Stimulated activated CD4-positive, alpha-beta T cell treated with anti-CD3 and anti-CD28 coated beads, Interleukin-1b, Interleukin-23, amount 100 ng/mL, for 24 hours (primary cell): Measurements from ENCODE around the gene ALDH3A1.

Source experiments
- DNase-seq, 4 experiments: peaks; one replicate each; pipeline ENCODE4 v3.0.0-alpha.2; 2020; ENCODE audit warnings: low read depth in 4 of 4, low spot score in 1 of 4

The ALDH3A1 gene

DNA sequence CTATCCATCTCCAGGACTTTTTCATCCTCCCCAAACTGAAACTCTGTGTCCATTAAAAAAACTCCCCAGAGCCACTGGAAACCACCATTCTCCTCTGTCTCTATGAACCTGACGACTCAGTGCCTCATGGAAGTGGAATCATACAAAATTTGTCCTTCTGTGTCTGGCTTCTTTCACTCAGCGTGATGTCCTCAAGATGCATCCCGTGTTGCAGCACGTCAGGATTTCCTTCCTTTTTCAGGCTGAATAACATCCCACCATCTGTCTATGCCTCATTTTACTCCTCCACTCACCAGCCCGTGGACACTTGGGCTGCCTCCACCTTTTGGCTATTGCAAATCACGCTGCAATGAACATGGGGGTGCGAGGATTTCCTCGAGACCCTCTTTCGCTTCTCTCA lies 12.6 kb upstream of the ALDH3A1 start:
- DNase-seq = no peak

DNA sequence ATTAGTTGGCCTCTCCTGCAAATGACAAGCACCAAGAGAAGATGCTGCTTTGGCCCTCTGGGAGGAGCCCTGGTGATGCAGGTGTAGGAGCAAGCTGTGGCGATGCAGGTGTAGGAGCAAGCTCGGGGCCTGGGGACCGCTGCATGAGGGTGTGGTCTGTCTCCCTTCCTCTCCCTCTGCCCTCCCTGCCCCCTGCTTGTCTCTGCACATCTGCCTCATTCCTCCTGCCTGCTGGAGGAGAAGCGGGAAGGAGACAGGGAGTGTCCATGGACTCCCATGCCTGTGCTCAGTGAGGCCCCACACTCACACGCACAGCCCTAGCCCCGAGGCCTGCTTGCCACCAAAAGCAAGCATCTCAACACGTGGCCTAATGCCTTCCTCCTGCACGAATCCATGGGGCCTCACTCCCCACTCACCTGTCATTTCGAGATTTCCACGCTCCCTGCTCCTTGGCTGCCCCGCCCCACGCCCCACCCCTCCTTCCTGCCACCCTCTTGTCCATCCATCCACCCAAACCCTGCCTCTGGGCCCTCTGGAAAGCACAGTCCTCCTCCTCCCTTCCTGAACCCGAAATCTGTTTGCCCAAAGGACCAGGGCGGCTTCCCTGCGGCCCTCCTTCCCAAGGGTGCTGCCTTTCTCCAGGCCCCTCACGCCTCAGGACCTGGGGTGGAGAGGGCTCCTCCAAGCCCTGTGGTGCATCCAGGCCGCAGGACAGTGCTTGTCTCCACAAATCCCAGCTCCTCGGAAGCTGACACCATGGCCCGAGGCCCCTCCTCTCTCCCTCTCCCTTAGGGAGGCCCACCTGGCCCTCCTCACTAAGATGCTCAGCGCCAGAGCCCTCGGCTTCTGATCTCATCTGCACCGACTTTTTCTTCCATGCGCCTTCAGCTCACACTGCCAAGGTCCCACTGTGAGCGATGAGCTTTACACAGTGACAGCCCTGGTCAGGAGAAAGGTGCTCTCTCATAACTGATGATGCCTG lies 11.8 kb upstream of the ALDH3A1 start:
- DNase-seq = no peak

DNA sequence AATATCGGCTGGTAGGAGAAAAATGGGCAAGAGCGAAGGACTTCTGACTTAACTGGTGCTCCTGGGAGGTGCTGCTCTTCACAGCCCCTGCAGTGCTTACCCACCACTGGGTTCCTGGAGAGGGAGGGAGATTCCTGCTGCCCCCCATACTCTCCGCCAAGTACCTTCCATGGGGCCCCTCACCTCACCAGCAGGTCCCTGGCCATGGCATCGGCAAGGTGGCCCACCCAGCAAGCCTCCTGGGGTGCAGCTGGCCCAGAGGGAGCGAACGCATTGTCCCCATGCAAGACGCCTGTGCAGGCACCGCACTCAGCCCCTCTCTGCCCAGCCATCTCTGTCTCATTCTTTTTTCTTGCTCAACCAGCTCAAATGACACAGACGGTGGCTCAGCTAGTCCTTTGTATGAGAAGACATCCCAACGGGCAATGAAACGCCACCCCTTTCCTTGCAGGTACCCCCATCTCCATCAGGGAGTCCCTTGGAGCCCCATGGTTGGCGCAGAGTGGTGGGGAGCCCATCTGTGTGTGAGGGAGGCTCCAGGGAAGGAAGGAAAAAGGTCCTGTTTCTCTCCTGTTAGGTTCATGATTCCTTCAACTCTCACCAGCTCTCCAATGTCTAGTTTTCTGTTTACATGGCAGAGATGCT lies 9.6 kb upstream of the ALDH3A1 start:
- no peak for DNase-seq

DNA sequence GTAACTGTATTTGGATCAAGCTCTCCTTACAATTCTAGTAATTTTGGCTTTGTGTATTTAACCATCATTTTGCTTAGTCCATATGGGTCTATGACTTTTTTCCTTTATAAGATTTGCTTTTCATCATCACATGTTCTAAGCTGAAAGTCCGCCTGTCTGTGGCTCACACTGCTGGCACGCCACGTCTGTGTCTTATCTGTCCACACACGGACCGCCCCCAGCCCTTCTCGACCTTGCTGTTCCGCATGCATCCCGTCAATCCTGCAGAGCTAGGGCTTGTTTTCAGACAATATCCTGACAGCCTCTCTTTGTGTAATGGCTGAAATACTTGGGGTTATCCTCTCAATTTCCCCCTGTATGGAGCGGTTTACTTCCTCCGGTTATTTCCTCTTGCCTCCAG lies 8.4 kb upstream of the ALDH3A1 start:
- DNase-seq = no peak

DNA sequence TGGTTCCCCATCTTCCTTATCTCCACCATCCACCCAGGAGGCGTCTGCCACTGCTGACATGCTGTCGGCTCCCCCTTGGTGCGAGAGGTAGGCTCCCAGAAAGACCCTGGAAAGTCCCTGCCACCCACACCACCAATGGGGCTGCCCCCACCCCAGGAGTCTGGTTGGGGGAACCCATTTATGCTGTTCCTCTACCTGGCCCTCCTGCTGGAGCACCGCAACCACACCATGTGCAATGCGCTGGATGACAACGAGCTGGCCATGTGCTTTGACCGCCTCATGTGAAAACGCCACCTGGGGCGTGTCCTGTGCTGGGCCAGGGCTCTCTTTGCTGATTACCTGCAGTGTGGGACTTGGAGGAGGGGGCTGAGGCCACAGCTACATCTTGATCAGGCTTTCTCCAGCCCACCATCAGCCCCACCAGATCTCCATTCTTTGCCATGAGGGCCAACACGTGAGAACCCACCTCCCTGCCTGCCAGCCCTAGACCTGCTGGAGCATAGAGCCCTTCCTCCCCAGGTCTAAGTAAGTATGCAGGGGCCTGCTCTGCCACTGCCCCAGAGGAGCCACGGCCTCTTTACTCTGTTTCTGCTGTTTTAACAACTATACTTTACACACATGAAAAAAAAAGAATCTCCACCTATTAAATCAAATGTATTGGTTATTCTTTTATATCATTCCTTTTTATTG lies 7.9 kb upstream of the ALDH3A1 start:
- no peak for DNase-seq

DNA sequence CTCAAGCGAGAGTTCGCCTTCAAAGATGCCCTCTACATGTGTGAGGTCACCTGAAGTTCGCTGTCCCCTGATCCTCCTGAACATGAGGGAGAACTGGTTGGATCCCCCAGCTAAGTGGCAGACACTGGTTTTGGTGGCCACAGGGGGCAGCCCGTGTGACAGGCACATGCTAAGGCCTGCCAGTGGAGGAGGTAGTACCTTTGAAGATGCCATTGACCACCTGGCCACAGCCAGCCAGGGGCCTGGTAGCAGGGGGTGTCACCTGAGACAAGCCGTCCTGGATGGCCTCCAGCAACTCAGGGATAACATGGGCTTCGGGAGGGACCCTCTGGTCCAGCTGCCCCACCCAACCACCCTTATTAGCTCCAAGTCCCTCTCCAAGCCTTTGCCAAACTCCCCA lies 7.3 kb upstream of the ALDH3A1 start:
- DNase-seq = no peak

DNA sequence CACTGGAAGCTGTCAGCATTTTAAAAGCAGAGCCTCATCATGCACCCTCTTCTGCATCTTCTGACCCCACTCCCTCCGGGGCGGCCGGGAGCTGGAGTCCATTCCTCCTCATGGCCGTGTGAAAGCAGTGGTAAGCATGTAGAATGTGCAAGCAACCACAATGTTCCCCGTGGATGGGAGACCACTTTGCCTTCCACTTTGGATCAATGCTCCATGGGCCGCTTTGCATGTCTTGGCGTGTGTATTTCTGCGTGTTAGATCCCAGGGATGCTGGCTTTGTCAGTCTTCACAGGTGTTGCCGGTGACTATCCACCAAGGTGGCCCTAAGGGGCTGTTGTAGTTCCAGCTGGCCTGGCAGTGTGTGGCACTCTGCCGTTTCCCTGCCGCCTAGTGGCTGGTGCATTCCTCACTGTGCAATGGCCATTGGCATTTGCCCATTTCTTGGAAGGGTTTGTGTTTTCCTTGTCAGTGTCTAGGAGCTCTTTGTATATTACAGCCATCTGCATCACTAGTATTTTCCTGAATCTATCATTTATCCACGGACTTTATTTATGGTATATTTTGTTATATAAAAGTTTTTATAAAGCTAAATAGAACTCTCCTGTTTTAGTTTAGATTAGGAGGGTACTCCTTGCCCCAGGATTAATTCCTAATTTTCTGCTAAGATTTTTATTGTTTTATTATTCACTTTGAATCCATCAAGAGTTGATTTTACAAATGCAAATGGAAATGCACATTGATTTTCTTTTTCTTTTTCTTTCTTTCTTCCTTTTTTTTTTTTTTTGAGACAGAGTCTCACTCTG lies 5.8 kb upstream of the ALDH3A1 start:
- DNase-seq = no peak

DNA sequence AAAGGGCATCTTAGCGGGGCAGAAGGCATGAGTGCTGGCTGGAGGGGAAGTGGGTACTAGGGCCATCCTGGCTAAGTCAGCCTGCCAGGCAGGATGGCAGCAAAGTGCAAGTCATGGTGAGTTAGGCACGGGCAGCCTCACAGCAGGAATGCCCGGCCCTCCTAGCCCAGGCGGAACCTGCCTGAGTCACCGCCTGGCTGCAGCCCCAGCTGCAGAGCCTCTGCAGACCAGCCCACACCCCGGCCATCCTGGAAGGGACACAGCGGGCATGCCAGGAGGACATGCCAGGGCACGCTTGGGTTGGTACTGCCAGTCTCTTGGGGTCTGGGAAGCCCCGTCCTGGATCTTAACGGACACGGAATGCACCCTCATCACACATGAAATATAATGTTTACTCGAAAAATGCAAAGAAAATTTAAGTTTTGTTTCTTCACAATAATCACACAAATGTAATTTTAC lies 5.0 kb upstream of the ALDH3A1 start:
- no peak for DNase-seq

DNA sequence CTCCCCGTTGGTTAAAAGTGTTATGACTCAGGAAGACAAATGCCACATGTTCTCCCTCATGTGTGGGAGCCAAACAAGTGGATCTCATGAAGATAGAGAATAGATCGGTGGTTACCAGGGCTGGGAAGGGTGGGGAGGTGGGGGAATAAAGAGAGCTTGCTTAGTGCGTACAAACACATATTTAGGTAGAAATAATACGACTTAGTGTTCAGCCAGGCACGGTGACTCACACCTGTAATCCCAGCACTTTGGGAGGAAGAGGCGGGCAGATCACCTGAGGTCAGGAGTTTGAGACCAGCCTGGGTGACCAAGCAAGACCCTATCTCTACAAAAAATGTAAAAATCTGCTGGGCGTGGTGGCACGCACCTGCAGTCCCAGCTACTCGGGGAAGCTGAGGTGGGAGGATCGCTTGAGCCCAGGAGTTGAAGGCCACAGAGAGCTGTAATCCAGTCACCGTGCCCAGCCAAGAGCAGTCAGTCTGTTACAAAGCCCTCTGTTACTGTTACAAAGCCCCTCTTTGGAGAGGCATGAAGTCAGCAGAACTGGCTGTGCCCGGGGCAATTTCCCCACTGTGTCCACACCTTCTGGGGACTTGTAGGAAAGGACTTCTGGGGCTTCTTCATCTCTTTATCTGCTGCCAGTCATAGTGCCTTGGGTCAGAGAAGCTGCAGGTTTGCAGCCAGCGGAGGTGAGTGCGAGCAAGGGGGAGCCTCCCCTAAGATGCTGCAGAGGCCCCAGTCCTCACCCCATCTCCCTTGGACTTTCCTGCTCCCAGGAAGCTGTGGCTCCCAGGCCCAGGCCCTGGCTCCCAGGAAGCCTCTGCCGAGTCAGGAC lies 4.3 kb upstream of the ALDH3A1 start:
- no peak for DNase-seq

DNA sequence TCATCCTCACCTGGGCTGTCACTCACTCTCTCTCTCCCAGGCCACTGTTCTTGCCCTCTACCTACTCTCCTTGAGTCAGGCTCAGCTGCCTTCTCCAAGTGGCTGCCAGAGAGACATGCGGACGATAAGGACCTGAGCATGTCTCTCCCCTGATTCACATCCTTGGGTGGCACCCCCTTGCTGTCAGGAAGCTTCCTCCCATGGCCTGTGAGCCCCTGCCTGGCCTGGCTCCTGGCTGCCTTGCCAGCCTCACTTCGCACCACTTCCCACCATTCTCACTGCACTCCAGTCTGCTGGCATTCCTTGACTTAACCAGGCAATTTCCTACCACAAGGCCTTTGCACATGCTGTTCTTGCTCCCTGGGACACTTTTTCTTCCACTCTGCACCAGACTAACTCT lies 2.7 kb upstream of the ALDH3A1 start:
- DNase-seq = no peak

DNA sequence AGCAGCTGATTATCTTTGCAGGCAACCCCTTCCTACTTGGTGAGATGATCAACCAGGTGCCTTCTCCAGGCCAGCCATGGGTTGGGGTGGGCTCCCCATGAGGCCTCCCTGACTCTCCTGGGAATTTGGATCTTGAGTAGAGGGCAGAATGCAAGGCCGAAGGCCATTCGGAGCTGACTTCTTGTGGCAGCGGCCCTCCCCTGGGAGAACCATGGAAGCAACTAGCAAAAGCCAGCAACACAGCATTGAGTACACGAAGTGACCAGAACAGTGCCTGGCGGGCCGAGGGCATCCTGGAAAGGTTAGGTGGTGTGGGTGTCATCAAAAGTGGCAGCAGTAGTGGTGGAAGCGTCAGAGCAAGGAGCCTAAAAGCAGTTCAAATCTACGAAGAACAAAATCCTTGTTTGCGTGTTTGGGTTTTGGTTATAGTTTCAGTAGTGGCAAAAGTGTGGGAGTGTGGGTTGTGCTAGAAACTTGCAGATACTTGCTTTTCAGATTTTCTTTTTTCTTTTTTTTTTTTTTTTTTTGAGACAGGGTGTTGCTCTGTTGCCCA lies 2.0 kb upstream of the ALDH3A1 start:
- no peak for DNase-seq

DNA sequence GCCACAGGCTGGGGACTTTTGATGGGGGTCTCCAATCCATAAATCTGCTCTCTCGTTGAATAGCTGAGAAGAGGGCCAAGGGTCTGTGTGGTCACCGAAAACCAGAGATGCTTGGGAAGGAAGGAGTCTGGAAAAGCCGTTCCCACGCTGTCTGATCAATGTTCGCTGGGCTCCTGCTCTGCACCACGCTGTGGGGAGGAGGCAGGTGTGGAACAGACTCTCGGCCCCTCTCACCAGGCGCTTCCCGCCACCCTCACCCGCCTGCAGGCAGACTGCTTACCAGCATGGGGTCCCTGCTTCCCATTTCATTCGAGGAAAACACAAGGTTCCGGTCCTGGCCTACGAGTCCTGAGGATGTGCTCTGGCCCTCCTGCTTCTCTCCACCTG lies 702 bp upstream of the ALDH3A1 start:
- no peak for DNase-seq

DNA sequence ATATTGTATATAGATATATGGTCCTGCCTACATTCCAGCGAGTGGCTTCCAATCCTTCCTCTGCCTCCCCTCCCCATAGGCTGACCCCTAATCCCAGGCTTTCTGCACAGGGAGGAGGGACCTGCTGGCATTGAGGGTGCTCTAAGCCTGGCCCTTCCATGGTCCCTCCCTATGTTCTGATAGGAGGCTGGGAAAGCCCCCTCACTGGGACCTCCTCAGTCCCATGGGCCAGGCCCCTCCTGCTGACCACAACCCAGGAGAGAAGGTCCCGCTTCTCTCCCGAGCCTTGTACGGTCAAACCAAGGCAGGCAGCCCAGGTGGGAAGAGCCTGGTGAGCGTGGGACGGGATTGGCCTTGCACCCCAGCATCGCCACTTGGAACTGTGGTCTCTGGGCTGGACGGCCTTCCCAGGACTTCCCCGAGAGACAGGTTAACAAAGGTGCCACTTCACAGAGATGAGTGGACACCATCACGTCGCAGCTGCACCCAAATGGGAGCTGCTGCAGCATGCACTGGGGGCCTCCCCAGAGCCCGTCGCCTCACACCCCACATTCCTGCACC lies 859 bp downstream of the ALDH3A1 start:
- DNase-seq = no peak

DNA sequence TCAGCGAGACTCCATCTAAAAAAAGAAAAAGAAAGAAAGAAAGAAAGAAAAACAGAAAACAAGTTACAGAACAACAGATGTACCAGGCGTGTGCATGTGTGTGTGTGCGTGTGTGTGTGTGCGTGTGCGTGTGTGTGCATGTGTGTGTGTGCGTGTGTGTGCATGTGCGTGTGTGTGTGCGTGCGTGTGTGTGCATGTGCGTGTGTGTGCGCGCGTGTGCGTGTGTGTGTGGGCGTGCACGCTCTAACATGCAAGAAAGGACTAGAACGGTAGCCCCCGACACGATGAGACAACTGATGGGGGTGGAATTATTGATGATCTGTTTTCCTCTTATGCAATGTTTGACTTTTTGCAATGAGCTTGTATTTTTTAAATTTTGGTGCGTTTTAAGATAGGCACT lies 1.6 kb downstream of the ALDH3A1 start:
- no peak for DNase-seq

DNA sequence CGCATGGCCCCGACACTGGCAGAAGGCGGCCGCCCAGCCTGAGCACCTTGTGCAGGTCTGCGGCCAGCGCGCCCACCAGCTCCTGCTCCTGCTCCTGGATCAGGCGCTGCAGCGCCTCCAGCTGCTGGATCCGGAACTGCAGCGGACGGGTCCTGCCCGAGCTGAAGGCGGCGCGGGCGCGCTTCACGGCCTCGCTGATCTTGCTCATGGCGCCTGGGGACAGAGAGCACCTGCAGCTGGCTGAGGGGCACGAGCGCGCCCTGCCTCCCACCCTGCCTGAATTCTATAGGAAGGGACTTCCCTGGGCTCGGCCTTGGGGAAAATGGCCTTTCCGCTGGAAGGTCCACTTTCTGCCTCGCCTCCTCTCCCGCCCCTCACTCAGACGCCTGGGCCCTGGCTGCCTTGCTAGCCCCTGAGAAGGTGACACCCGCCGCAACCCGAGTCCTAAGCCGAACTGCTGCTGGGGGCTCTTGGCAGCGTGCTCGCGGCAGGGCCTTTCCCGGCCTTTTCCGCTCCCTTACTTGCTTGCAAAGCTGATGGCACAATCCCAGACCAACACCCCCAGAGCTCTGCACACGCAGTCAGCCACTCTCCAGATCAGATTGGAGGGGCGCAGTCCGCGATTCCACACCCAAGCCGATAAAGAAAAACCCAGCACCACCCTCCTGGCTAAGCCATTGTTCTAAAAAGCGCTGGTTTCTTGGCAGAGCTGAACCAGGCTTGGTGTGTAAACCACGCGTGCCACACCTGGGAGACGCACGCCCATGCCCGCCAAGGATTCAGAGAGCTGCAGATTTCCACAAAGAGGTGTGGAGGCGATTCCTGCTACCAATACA lies 3.0 kb downstream of the ALDH3A1 start:
- peak; percentile 67 to 81 (median 76) for DNase-seq

DNA sequence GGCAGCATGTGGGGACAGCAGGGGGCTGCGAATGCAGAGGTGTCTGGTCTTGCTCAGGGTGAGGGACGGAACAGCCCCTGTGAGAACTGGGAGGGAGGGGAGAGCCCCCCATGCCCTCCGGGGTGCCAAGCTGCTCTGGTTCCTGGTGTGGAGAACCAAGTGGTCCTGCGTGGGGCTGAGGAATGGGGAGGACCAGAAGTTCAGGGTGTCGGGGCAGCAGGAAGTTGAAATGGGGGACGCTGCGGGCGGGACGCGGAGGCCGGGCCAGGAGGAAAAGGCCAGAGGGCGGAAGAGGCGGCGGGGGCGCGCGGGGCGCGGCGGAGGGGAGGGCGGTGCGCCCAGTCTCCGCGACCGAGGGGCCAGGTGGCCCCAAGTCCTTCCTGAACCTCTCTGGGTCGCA lies 3.6 kb downstream of the ALDH3A1 start:
- DNase-seq = no peak

DNA sequence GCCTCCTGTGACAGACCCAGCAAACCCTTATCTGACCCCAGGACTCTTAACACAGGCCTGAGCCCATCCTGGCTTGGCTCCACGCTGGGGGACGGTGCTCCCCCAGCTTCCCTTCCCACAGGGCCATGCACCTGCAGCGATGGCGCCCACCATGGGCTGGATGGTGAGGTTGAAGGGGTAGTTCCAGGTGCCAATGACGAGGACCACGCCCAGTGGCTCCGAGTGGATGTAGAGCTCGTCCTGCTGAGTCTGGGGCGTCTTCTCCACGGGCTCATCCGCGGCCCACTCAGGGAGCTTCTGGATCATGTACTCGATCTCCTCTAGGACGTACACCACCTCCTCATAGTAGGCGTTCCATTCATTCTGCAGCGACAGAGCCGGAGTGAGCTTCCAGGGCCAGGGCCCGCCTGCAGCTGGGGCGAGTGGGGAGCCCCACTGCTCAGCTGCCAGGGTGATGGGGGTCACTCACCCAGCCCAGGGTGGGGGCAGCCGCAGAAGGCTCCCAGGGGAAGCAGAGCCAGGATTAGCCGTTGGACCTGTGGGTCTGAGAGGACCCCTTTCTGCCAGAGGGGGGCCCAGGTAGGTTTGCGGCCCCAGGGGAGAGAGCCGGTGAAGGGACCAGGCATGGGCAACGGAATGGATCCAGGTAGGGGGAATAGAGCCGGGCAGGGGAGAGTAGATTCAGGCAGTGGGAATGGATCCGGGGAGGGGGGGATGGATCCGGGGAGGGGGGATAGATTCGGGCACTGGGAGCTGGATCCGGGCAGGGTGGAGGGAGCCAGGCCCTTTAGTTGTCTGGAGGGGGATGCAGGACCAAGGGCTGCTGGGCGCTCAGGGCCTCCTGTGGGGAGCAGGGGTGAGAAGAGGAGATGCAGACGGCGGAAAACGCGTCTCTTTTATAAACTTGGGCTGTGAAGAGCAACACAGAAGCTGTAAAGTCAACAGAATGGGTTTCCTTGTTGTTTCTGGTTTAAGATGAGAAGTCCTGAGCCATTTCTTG lies 4.7 kb downstream of the ALDH3A1 start:
- DNase-seq = no peak
